ENCODE results near the gene ATP4A.
A peak's percentile ranks its signal among the peaks of the same experiment; 100 is the strongest.
"Not testable (repeated sequence)": the region's sequence is repeated elsewhere in the genome, so short reads cannot be mapped to it uniquely, and the experiment has no call there.

Gene ATP4A

DNA sequence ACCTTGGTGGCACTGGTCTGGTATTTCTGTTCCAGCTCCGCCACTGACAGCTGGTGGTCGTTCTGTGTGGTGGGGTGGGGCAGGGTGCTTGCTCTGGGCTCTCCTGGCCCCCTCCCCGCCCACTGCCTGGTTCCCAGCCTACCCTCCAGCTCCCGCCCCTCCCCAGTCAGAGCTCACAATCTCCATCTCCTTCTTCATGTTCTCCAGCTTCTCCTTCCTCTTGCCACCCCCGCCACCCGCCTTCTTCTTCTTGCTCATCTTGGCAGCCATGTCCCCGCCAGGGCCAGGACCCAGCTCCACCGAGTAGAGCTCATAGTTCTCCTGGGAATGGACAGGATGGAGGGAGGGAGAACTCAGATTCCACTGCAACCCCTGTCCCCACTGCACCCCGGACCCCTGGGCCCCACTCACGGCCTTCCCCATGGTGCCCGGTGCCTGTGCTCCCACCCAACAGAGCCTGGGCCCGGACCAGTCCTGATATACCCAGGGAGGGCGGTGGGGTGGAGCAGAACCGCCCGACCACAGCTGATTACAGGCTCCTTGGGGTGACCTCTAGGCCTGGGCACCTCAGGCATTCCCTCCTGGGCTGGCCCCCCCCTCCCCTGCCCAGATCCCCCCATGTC lies at the start of gene ATP4A:
Gene ATP4A, minus strand, starts transcription at position 452 of the 623 bp plus-strand sequence. Its CDS starts 29 bp downstream, at position 423.
- DNase-seq (ENCODE audit: low spot score), result no peak

DNA sequence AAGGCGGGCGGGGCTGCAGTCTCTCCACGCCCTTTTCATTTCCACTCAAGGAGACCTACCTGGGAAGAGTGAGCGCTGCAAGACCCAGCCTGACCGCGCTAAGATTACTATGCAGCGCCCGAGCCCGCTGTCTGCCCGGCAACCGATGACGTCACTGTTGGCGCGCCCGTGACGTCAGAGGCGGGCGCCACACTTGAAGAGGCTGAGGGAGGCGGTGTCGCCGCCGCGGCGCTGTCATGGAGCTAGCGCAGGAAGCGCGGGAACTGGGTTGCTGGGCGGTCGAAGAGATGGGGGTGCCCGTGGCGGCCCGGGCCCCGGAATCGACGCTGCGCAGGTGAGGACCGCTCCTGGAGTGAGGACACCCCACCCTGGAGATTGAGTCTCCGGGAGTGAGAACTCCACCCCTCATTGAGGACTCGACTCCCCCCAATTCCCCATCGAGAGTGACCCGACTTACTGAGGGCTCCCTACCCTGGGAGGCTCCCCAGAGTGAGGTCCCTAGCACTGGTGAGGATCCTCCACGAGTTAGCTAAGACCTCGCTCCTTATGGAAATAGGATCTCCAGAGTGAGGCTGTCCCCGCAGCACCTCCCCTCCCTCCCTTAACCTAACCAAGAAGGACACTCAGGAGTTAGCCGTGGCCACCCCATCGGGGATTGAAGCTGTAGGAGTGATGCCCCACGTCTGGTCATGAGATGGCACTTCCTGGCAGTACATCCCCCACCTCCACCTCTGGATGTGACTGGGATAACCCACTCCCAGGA lies 49.3 kb upstream of the ATP4A start, which contains the start of gene HAUS5:
Gene HAUS5, plus strand, starts transcription at position 177 of the 763 bp plus-strand sequence. Its CDS starts 60 bp downstream, at position 237.
- peak; percentile 92 for DNase-seq (ENCODE audit: low spot score)

DNA sequence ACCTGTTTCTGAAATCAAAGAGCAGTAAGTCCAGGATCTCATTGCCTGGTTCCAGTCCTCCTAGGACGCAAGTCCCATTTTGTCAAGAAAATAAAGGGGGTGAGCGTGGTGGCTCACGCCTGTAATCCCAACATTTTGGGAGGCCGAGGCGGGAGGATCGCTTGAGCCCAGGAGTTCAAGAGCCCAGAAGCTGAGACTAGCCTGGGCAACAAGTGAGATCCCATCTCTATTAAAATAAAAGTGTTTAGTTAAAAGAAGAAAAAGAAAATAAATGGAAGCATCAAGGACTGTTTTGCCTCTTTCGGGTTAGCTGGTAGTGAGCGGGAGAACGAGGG lies 48.7 kb upstream of the ATP4A start:
- DNase-seq (ENCODE audit: low spot score), result no peak

DNA sequence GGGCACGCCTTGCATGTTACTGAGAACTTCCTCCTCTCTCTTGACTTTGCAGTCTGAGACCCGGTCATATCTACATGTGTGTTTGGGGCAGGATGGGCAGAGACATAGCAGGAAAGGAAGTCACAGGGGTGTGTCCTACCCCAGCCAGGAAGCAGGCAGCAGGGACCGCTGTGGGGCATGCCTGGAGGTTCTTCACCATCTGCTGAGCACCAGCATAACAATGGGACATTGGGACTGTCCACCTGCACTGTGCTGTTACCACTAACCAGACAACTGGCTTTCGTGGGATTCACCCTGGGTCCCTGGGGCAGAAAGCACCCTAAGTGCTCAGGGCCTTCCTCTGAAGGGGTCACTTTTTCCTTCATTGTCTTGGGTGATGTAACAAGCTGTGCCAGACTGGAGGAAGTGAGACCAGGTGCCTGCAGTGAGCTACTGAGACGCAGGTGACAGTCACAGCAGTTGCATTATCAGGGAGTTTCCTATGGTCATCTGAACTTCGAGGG lies 46.4 kb upstream of the ATP4A start:
- DNase-seq (ENCODE audit: low spot score), result no peak

DNA sequence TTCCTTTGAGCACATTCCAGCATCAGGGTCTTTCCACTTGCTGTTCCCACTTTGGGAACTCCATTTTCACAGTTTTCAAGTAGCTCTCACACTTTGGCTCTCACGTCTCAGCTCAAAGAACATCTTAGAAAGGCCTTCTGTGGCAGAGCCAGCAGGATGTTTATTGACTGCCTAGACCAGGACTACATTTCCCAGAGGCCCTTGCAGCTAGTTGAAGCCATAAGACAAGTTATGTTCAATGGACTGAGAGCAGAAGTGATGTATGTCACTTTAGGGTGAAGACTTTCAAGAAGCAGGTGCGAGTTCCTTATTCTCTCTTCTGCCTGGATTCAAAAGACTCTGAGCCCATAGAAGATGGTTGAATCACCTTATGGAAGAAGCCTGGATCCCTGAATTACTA lies 44.8 kb upstream of the ATP4A start:
- no peak for DNase-seq (ENCODE audit: low spot score)

DNA sequence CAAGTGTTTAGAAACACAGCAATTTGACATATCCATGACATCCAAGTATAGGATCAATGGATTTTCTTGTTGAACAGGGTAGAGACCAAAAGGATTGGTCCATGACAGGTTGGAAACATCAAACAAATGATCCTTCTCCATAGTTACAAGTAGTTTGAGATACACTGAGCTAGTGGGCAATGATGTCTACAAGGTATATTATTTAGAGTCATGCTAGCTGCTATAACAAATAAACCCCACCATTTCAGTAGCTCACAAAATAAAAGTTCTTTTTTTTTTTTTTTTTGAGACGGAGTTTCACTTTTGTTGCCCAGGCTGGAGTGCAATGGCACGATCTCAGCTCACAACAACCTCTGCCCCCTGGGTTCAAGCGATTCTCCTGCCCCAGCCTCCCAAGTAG lies 44.2 kb upstream of the ATP4A start:
- DNase-seq (ENCODE audit: low spot score), result no peak

DNA sequence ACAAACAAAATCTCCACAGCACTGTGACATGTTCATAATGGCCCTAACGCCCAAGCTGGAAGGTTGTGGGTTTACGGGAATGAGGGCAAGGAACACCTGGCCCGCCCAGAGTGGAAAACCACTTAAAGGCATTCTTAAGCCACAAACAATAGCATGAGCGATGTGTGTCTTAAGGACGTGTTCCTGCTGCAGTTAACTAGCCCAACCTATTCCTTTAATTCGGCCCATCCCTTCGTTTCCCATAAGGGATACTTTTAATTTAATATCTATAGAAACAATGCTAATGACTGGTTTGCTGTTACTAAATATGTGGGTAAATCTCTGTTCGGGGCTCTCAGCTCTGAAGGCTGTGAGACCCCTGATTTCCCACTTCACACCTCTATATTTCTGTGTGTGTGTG lies 43.7 kb upstream of the ATP4A start:
- not testable (repeated sequence) for DNase-seq (ENCODE audit: low spot score)

DNA sequence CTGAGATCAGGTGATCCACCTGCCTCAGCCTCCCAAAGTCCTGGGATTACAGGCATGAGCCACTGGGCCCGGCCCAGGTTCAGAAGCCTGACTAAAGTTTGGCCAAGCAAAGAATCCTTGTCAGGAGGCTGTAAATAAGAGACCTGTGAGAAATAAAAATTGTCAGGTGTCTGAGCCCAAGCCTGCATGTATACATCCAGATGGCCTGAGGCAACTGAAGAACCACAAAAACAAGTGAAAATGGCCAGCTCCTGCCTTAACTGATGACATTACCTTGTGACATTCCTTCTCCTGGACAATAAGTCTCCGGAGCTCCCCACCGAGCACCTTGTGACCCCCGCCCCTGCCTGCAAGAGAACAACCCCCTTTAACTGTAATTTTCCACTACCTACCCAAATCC lies 41.0 kb upstream of the ATP4A start:
- not testable (repeated sequence) for DNase-seq (ENCODE audit: low spot score)

DNA sequence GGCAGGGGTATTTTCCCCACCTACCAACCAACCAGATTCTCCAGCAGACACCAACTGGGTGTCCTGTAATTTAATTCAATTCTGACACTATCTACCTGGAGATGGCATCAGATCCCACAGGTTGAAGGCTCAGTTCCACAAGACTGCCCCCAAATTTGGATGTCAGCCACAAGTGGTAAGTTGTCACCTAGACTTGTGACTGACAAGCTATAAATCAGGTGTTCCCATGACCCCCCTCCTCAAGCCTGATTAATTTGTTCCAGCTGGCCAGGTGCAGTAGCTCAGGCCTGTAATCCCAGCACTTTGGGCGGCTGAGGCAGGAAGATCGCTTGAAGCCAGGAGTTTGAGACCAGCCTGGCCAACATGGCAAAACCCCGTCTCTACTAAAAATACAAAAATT lies 38.5 kb upstream of the ATP4A start:
- DNase-seq (ENCODE audit: low spot score), result no peak

DNA sequence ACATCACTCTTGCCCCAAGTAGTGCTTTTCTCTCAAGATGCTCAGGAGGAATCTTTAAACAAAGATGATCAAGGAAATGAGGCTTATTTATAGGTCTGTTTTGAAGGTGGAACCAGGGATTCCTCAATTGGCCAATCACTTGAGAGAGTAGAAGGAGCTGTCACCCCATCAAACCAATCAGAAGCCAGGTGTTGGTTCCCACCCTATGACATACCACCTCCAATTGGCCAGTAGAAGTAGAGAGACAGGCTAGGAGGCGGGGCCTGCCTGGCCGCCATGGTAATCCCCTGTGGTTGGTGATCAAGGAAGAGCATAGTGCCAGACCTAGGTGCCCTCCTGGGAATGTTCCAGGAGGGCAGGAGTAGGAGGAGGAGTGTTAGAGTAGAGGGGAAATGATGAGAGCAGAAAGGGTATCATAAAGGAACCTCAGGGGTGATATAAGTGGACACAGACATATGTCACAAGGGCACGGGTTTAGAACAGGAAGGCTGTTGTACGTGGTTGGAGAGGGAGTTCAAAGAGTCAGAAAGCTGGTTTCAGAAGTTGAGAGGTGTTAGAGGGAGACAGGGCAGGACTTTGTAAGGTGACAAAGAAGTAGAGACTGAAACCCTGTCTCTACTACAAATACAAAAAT lies 33.0 kb upstream of the ATP4A start:
- DNase-seq (ENCODE audit: low spot score), result no peak

DNA sequence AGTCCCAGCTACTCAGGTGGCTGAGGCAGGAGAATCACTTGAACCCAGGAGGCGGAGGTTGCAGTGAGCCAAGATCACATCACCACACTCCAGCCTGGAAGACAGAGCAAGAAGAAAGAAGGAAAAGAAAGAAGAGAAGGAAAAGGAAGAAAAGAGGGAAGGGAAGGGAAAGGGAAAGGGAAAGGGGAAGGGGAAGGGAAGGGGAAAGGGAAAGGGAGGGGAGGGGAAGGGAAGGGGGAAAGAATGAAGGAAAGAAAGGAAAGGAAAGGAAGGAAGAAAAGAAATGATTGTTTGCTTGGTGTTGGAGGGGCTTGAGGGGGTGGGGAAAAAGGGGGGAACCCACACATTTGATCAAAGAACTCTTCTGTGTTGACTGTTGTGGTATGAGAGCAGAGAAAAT lies 32.5 kb upstream of the ATP4A start:
- DNase-seq (ENCODE audit: low spot score), result no peak

DNA sequence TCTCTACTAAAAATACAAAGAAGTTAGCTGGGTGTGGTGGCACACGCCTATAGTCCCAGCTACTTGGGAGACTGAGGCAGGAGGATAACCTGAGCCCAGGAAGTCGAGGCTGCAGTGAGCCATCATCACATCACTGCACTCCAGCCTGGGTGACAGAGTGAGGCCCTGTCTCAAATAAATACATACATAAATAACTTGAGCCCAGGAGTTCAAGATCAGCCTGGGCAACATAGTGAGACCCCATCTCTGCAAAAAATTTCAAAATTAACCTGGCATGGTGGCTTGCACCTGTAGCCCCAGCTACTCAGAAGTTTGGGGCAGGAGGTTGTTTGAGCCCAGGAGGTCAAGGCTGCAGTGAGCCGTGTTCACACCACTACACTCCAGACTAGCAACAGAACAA lies 31.6 kb upstream of the ATP4A start:
- not testable (repeated sequence) for DNase-seq (ENCODE audit: low spot score)

DNA sequence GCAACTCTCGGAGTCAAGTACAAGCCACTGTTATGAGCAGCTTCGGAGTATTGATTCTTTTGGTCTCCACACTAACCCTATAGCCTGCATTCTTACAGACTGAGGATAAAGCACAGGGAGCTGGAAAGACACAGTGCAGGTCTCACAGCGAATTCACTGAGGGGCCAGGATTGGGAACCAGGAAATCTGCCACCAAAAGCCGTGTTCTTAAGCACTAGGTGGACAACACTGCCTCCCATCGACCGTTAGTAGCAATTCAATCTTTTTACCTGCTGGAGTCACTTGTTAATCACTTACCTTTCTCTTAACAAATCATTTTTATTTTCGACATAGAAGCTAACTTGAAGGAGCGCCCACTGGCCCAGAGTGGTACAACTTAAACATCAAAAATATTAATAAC lies 28.8 kb upstream of the ATP4A start:
- DNase-seq (ENCODE audit: low spot score), result peak; percentile 52

DNA sequence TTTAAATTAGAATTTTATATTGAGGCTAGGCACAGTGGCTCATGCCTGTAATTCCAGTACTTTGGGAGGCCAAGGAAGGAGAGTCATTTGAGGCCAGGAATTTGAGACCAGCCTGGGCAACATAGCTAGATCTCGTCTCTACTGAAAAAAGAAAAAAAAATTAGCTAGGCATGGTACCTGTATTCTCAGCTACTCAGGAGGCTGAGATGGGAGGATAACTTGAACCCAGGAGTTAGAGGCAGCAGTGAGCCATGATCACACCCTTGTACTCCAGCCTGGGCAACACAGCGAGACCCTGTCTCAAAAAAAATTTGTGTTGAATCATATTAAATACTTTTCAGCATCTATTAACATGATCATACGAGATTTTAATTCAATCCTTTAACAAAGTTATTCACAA lies 27.4 kb upstream of the ATP4A start:
- no peak for DNase-seq (ENCODE audit: low spot score)

DNA sequence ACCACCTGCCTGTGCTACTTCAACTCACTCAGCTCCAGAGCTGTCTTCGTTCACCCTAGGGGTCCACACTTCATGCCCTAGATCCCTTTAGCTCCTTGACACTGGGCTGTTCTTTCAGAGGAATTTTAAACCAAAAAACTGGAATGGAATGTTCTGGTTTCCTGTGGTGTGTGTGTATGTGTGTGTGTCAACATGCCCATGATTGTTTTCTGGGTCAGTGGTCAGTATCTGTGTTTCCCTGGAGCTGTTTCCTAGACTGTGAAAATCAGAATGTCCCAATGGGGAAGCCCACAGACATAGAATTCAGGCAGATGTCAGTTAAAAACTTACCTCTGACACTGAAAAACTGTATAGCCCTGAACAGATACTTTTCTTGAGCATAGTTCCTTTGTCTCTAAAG lies 23.9 kb upstream of the ATP4A start:
- DNase-seq (ENCODE audit: low spot score), result no peak

DNA sequence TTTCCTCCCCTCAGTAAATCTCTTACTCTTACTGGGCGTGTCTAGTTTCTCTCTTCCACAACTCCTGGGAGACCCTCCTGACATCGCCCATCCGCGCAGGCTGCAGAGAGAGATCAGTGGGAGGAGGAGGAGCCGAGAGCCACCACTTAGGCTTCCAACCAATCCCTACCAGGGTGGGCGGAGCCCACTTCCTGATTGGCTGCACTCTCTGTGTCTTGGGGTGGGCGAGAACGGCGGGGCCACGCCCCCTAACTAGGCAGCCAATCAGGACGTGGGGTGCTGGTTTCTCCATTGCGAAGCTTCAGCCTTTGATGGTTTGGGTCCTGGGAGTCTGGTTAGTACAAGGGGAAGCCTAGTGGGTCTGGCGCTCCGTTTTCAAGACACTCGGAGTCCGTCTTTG lies 22.4 kb upstream of the ATP4A start, which contains the start of gene PMIS2:
Gene PMIS2, plus strand, starts transcription at position 326 of the 400 bp plus-strand sequence. CDS start 87 bp downstream, outside the sequence.
- DNase-seq (ENCODE audit: low spot score), result no peak

DNA sequence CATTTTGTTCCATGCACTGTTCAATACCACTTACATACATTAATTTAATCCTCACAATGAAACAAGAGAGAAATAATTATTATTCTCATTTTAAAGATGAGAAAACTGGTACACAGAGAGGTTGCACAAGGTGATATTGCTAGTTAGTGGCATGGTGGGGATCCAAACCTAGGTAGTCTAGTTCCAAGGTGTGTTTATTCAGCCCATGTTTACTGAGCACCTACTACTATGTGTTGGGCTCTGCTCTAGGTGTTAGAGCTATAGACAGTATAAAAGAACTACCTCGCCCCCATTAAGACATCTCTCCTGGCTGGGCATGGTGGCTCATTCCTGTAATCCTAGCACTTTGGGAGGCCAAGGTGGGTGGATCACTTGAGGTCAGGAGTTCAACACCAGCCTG lies 19.3 kb upstream of the ATP4A start:
- DNase-seq (ENCODE audit: low spot score), result no peak

DNA sequence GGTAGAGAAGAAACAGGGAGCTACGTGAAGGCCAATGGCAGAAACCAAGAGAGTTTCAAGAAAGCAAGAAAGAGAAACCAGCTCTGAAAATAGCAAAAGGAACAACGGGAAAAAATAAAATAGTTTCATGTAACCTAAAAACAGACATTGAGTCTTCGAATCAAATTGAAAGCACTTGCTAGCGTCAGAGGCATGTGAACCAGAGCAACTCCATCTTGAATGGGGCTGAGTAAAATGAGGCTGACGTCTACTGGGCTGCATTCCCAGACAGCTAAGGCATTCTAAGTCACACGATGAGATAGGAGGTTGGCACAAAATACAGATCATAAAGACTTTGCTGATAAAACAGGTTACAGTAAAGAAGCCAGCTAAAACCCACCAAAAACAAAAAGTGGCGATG lies 15.2 kb upstream of the ATP4A start:
- DNase-seq (ENCODE audit: low spot score), result no peak

DNA sequence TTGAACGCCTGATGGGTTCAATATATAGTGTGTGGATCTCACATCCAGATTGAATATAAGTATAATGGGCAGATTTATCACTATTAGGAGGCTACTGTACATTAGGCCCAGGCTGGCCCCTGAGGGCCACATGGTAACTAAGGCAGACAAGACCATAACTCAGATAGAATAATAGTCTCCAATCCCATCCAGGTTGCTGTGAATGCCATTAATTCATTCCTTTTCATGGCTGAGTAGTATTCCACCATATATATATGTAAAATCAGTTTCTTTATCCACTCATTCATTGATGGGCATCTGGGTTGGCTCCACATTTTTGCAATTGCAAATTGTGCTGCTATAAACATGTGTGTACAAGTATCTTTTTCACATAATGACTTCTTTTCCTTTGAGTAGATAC lies 14.5 kb upstream of the ATP4A start:
- no peak for DNase-seq (ENCODE audit: low spot score)

DNA sequence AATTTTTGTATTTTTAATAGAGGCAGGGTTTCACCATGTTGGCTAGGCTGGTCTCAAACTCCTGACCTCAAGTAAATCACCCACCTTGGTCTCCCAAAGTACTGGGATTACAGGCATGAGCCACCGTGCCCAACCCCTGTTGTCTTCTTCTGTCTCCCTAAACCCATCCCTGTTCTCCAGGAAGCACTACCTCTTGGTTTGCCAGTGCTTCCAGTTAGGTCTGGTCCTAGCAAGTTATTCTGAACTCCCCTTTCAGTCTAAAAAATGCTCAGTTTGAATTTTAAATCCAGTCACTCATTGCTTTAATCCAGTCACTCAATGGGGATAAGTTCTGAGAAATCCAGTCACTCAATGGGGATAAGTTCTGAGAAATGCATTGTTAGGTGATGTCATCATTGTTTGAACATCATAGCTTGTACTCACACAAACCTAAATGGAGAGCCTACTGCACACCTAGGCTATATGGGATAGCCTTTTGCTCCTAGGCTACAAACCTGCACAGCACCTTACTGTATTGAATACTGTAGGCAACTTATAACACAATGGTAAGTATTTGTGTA lies 8.0 kb upstream of the ATP4A start:
- no peak for DNase-seq (ENCODE audit: low spot score)

DNA sequence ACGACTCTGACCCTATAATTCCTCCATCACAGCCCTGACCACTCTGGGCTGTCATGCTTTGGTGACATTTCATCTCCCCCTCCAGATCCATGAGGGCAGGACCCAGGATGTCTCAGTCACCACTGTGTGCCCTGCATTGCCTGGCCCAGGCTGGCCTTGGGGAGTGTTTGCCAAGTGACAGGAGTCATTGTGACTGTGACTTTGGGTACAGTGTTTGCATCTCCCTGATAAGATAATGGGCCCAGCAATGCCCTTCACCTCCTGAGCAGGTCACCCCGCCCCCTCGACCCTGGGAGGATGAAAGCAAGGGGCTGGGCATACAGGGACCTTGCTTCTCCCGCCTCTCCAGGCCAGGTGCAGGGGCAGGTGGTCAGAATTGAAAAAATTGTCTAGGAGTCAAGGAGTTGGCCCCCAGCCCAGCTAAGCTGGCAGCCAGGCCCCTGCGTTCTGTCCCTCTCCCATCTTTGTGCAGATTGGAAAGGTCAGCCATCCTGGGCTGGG lies 5.9 kb upstream of the ATP4A start:
- DNase-seq (ENCODE audit: low spot score), result no peak

DNA sequence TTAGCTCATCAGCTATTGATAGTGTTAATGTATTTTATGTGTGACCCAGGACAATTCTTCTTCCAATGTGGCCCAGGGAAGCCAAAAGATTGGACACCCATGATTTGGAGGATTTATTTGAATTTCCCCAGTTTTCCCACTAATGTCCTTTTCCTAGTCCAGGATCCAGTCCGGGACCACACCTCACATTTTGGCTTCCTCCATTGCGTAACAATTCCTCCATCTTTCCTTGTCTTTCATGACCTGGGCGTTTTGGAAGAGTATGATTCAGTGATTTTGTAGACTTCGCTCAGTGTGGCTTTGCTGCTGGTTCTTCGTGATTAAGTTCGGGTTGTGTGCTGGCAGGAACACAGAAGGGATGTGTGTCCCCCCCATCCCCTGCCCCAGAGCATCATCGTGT lies 3.3 kb upstream of the ATP4A start:
- DNase-seq (ENCODE audit: low spot score), result no peak
